HG03342 (cell line): ENCODE data around the gene RASAL2.

Experiments
- ATAC-seq: cut with Tn5 transposase; IDR thresholded peaks from one replicate; pipeline ENCODE4 v1.9.1; 2021; ENCODE audit warnings: mild to moderate bottlenecking, moderate library complexity; ENCODE audit not compliant: unreplicated experiment

Gene RASAL2

GRCh38 chr1:178528953-178529335, 435.0 kb downstream of the RASAL2 start:
- ATAC-seq: no peak

GRCh38 chr1:178529364-178530036, 435.6 kb downstream of the RASAL2 start:
- ATAC-seq: no peak

GRCh38 chr1:178530037-178530402, 436.1 kb downstream of the RASAL2 start:
- no peak for ATAC-seq

GRCh38 chr1:178530502-178530901, 436.6 kb downstream of the RASAL2 start:
- no peak for ATAC-seq

GRCh38 chr1:178531887-178532286, 438.0 kb downstream of the RASAL2 start:
- peak; percentile 19 for ATAC-seq

GRCh38 chr1:178532392-178532791, 438.5 kb downstream of the RASAL2 start:
- peak; percentile 77 for ATAC-seq

- no peak for ATAC-seq
Measured at GRCh38 chr1:178533121-178533946, 439.4 kb downstream of the RASAL2 start.
